ENCODE data around the gene KLF9.

The KLF9 gene

DNA sequence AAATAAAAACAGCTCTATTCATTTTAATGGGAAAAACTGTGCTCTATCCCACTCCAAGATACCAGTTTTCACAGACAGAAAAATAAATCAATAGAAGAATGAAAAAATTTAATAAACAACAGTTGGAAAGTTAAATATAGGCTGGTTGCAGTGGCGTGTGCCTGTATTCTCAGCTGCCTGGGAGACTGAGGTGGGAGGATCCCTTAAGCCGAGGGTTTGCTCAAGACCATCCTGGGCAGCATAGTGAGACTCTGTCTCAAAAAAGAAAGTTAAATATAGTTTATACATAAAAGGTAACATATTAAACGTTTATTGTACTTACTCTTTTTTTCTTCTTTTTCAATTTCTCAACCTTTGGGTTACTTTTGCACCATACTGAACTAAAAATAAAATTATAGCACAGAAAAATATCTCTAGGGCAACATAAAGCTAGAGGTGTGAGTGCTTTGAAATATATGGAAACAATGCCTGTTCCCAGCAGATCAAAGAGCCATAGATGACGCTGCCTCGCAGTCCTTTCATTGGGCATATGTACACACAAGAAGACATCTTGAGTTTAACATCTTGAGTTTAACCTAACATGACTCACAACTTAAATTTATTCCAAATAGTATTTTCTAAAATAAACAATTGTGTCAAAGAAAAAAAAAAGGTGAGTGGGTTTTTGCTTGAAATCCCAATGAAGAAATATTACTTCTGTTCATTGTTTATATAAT, 25.7 kb upstream of the KLF9 start:
- Mint-ChIP-seq H3K27ac (peak overlapping the region in 1 of 2 donors; percentile 59), H3K27me3 (peaks cover 0 to 10% of the 10 kb centered on the region in 2 donors), H3K36me3 (ENCODE audit: insufficient read depth) (no peaks in the 10 kb centered on the region), H3K4me1 (ENCODE audit: low read depth in 2 of 2) (peaks cover 5 to 6% of the 10 kb centered on the region in 2 donors), H3K9me3 (no peaks in the 10 kb centered on the region), H3K4me3 (no peak overlapping the region)
- DNase-seq (no peak), ATAC-seq (replicated peaks) (no peak)

- DNase-seq = no peak
- H3K27ac Mint-ChIP-seq = no peak overlapping the region
- H3K4me1 Mint-ChIP-seq (ENCODE audit: low read depth in 2 of 2) = peaks cover 5 to 6% of the 10 kb centered on the region in 2 donors
- no peak for ATAC-seq (replicated peaks)
- no peaks in the 10 kb centered on the region for H3K9me3 Mint-ChIP-seq
- no peak overlapping the region for H3K4me3 Mint-ChIP-seq
- H3K36me3 Mint-ChIP-seq (ENCODE audit: insufficient read depth) = no peaks in the 10 kb centered on the region
- peaks cover 0 to 10% of the 10 kb centered on the region in 2 donors for H3K27me3 Mint-ChIP-seq
These were observed 24.0 kb upstream of the KLF9 start for GRCh38 chr9:70438341-70438928.

- Mint-ChIP-seq H3K36me3 (ENCODE audit: insufficient read depth) (no peaks in the 10 kb centered on the region), H3K9me3 (no peaks in the 10 kb centered on the region), H3K27me3 (peaks cover 0 to 10% of the 10 kb centered on the region in 2 donors), H3K4me1 (ENCODE audit: low read depth in 2 of 2) (peaks cover 5 to 6% of the 10 kb centered on the region in 2 donors), H3K4me3 (no peak overlapping the region), H3K27ac (no peak overlapping the region)
- ATAC-seq (replicated peaks) (no peak), DNase-seq (no peak)
These were observed 21.5 kb upstream of the KLF9 start for GRCh38 chr9:70435948-70436347.

- no peaks in the 10 kb centered on the region for H3K9me3 Mint-ChIP-seq
- no peak overlapping the region for H3K4me3 Mint-ChIP-seq
- no peaks in the 10 kb centered on the region for H3K36me3 Mint-ChIP-seq (ENCODE audit: insufficient read depth)
- H3K4me1 Mint-ChIP-seq (ENCODE audit: low read depth in 2 of 2) = peaks cover 1 to 2% of the 10 kb centered on the region in 2 donors
- no peak overlapping the region for H3K27ac Mint-ChIP-seq
- no peaks in the 10 kb centered on the region for H3K27me3 Mint-ChIP-seq
- DNase-seq (no peak), ATAC-seq (replicated peaks) (no peak)
These were observed 15.4 kb upstream of the KLF9 start for GRCh38 chr9:70429899-70430298.

- H3K36me3 Mint-ChIP-seq (ENCODE audit: insufficient read depth) = no peaks in the 10 kb centered on the region
- H3K27ac Mint-ChIP-seq = no peak overlapping the region
- H3K4me3 Mint-ChIP-seq = no peak overlapping the region
- no peaks in the 10 kb centered on the region for H3K9me3 Mint-ChIP-seq
- no peaks in the 10 kb centered on the region for H3K27me3 Mint-ChIP-seq
- H3K4me1 Mint-ChIP-seq (ENCODE audit: low read depth in 2 of 2) = peaks cover 1 to 6% of the 10 kb centered on the region in 2 donors
- ATAC-seq (replicated peaks) = no peak
- DNase-seq = no peak
These were observed 14.3 kb upstream of the KLF9 start for GRCh38 chr9:70428781-70429180.

DNA sequence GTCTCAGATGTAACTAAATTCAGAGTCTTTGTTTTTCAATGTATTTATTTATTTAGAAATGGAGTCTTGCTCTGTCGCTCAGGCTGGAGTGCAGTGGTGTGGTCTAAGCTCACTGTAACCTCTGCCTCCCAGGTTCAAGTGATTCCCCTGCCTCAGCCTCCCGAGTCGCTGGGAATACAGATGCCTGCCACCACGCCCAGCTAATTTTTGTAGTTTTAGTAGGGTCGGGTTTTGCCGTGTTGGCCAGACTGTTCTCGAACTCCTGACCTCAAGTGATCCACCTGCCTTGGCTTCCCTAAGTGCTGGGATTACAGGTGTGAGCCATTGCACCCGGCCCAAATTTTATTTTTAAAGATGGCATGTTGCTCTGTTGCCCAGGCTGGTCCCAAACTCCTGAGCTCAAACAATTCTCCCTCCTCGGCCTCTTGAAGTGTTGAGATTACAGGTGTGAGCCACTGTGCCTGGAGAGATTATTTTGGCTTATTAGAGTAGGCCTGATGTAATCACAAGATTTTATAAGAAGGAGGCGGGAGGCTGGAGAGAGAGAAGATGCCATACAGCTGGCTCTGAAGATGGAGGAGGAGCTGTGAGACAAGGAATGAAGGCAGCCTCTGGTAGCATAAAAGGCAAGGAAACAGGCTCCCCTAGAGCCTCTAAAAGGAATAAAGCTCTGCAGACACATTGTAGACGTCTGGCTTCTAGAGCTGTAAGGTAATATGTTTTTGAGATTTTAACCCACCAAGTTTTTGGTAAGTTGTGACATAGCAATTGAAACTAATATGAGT, 12.9 kb upstream of the KLF9 start:
- H3K4me1 Mint-ChIP-seq (ENCODE audit: low read depth in 2 of 2) = peaks cover 6 to 12% of the 10 kb centered on the region in 2 donors
- no peaks in the 10 kb centered on the region for H3K27me3 Mint-ChIP-seq
- no peaks in the 10 kb centered on the region for H3K36me3 Mint-ChIP-seq (ENCODE audit: insufficient read depth)
- no peak overlapping the region for H3K4me3 Mint-ChIP-seq
- no peak for ATAC-seq (replicated peaks)
- no peaks in the 10 kb centered on the region for H3K9me3 Mint-ChIP-seq
- DNase-seq = no peak
- H3K27ac Mint-ChIP-seq = no peak overlapping the region

DNA sequence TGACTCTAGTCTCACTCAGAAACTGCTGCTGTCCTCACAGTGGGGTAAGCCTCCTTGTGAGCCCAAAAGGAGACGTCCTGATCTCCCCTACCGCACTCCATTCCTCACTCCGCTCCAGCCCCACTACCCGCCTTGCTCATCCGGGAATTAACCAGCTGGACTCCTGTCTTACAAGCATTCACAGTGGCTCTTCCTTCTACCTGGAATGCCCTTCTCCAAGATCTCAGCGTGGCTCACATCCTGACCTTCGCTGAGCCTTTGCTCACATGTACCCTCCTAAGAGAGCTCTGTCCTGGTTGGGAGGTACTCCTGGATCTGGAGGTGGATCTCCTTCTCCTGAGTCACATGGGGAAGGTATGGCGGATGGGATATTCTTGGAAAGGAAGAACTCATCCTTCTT, 10.7 kb upstream of the KLF9 start:
- Mint-ChIP-seq H3K27me3 (no peaks in the 10 kb centered on the region), H3K4me1 (ENCODE audit: low read depth in 2 of 2) (peaks cover 21 to 32% of the 10 kb centered on the region in 2 donors), H3K9me3 (no peaks in the 10 kb centered on the region), H3K27ac (no peak overlapping the region), H3K36me3 (ENCODE audit: insufficient read depth) (peaks cover 8% of the 10 kb centered on the region), H3K4me3 (no peak overlapping the region)
- no peak for DNase-seq
- ATAC-seq (replicated peaks) = no peak

DNA sequence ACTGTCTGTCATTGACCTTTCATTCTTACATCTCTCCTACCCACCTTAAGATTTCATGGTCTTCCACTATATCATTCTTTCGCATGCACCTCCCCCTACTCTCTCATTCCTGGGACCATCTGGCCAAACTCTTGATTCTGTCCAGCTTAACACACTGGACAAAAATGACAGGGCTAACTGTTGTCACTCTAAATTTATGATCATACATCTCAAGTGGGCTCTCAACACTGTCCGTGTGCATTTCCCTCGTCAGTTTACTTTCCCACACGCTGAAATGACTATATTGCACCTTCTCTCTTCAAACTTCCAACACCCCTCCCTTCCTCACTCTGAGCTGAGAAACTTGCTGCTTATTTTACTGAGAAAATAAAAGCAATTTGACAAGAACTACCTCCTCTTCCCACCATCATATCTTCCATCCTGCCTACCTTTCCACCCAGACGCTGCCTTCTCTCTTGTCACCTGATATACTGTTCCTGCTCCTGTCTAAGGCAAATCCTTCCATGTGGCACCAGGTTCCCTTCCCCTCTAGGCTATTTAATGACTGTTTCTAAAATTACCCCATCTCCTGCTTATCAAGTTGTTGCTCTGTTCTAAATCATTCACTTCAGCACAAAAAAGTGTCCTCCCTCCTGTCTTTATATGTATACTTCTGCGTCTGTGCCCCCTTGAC, 8.1 kb upstream of the KLF9 start:
- peak overlapping the region; percentile 88 to 95 for H3K4me3 Mint-ChIP-seq
- peaks cover 23% of the 10 kb centered on the region for H3K36me3 Mint-ChIP-seq (ENCODE audit: insufficient read depth)

GRCh38 chr9:70421272-70422180, 7.1 kb upstream of the KLF9 start:
- Mint-ChIP-seq H3K27ac (peak overlapping the region; percentile 96 to 98), H3K4me3 (peak overlapping the region; percentile 88 to 95), H3K4me1 (ENCODE audit: low read depth in 2 of 2) (peaks cover 30 to 43% of the 10 kb centered on the region in 2 donors), H3K27me3 (no peaks in the 10 kb centered on the region), H3K36me3 (ENCODE audit: insufficient read depth) (peaks cover 23% of the 10 kb centered on the region), H3K9me3 (no peaks in the 10 kb centered on the region)
- ATAC-seq (replicated peaks) (no peak), DNase-seq (peak in 1 of 3 experiments; percentile 36)

More for the DNA sequence above, 8.1 kb upstream of the KLF9 start:
- Mint-ChIP-seq H3K27me3 (no peaks in the 10 kb centered on the region), H3K4me1 (ENCODE audit: low read depth in 2 of 2) (peaks cover 30 to 43% of the 10 kb centered on the region in 2 donors), H3K27ac (peak overlapping the region; percentile 96 to 98), H3K9me3 (no peaks in the 10 kb centered on the region)
- ATAC-seq (replicated peaks) (no peak), DNase-seq (no peak)

DNA sequence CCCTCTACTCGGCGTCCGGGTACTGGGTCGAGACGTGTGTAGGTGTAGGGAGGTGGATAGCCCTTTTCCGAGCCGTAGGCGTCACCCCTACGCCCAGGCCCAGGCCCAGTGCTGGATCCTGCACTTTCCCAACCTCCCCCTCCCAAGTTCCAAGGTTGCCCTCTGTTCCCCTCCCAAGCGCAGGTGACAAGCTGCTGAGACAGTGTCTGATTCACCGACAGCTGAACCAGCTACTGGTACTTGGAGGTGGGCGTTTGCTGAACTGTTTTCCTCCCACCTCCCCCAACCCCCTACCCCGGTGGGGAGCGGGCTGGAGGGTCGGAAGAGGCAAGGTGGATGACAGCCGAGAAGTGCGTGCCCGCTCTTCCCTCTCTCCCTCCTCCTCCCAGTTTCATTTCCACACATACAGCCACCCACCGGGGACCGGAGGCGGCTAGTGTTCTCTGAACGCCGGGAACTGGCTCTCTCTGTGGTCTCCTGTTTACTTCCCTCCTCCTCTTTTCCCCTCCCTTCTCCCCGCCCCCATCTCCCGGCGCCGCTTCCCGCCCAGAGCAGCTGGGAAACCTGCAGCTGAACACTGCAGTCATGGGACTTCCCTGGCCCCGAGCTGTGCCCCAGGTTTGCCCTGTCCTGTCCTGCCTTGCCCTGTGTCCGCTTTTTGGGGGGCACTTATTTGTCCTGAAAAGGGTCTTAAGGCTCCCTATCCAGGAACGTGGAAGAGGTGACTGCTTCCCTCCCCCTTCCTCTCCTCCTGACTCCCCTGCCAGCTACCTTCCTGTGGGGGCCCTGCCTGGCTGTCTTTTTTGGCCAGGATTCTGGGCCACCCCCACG, 6.2 kb upstream of the KLF9 start:
- H3K27me3 Mint-ChIP-seq = no peaks in the 10 kb centered on the region
- peaks cover 23% of the 10 kb centered on the region for H3K36me3 Mint-ChIP-seq (ENCODE audit: insufficient read depth)
- no peak for DNase-seq
- no peak for ATAC-seq (replicated peaks)
- H3K9me3 Mint-ChIP-seq = no peaks in the 10 kb centered on the region
- peak overlapping the region; percentile 88 to 95 for H3K4me3 Mint-ChIP-seq
- peak overlapping the region; percentile 96 to 98 for H3K27ac Mint-ChIP-seq
- peaks cover 30 to 43% of the 10 kb centered on the region in 2 donors for H3K4me1 Mint-ChIP-seq (ENCODE audit: low read depth in 2 of 2)

DNA sequence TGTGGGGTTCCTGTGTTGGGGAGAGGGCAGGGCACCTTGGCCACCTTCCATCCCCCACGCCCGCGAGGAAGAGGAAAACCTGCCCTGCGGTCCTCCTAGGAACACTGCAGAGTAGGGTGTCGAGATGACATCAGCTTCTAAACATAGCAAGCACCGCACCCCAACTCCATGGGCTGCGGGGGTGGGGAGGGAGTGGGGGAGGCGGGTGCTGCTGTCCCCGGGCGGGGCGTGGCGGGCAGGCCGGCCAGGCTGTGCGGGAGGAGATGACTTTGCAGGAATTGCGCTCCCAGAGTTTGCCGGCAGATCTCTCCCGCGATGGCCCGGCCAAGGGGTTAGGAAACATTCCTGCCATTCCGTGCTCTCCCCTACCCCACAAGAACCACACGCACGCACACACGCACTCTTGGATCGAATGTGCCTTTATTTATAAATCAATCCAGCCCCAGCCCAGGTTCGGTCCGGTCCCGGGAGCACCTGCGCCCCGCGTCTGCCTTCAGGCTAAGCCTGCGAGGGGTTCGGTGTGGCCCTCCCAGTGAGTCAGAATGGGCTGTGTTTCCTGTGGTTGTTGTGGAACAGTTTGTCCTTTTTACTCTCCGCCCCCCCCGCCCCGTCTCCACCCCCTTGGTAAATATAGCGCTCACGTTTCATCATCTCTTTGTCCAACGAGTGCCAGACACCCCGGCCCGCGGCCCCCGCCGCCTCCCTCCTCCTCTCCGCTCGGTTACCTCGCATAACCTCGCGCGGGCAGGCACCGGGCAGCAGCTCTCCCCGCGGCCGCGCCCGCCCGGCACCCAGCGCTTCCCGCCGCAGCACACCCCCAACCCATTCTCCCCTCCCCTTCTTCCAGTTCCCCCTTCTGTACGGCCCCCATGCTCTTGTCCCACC, 5.3 kb upstream of the KLF9 start:
- Mint-ChIP-seq H3K27me3 (no peaks in the 10 kb centered on the region), H3K27ac (peak overlapping the region; percentile 96 to 98), H3K4me3 (peak overlapping the region; percentile 88 to 95), H3K36me3 (ENCODE audit: insufficient read depth) (peaks cover 23% of the 10 kb centered on the region), H3K9me3 (no peaks in the 10 kb centered on the region), H3K4me1 (ENCODE audit: low read depth in 2 of 2) (peaks cover 30 to 41% of the 10 kb centered on the region in 2 donors)
- DNase-seq = peak; percentile 83 to 86 (median 85)
- ATAC-seq (replicated peaks) = peak; percentile 64
